ENCODE measurements around the gene PPP1R17. TPM values are rescaled to one million over a fixed set of nuclear protein-coding genes. Genes with fewer than 3 reads are reported as not detected.

PPP1R17 gene
- not detected for total RNA-seq

- no peaks in the 10 kb centered on the region for H3K4me1 Mint-ChIP-seq
- no peaks in the 10 kb centered on the region for H3K9me3 Mint-ChIP-seq
- no peaks in the 10 kb centered on the region for H3K27me3 Mint-ChIP-seq
- no peak within 1 kb of the TSS for H3K27ac Mint-ChIP-seq
- H3K4me3 Mint-ChIP-seq, result no peak within 1 kb of the TSS
- no peaks in the 10 kb centered on the region for H3K36me3 Mint-ChIP-seq
- DNase-seq, result no peak
Measured at GRCh38 chr7:31687024-31687748, at the start of gene PPP1R17. Gene PPP1R17, plus strand, starts transcription at chr7:31687215. Its CDS starts 5,227 bp downstream, at chr7:31692442.

GRCh38 chr7:31640381-31640780, 46.6 kb upstream of the PPP1R17 start:
- Mint-ChIP-seq H3K27ac (no peak overlapping the region), H3K4me3 (no peak overlapping the region), H3K27me3 (no peaks in the 10 kb centered on the region), H3K36me3 (no peaks in the 10 kb centered on the region), H3K4me1 (no peaks in the 10 kb centered on the region), H3K9me3 (no peaks in the 10 kb centered on the region)
- DNase-seq, result no peak

- Mint-ChIP-seq H3K27ac (no peak overlapping the region), H3K27me3 (no peaks in the 10 kb centered on the region)
- no peak for DNase-seq
Measured at GRCh38 chr7:31642681-31643115, 44.3 kb upstream of the PPP1R17 start.

GRCh38 chr7:31646942-31647341, 40.1 kb upstream of the PPP1R17 start:
- no peaks in the 10 kb centered on the region for H3K36me3 Mint-ChIP-seq
- H3K9me3 Mint-ChIP-seq, result no peaks in the 10 kb centered on the region
- H3K27me3 Mint-ChIP-seq, result no peaks in the 10 kb centered on the region
- H3K4me3 Mint-ChIP-seq, result no peak overlapping the region
- no peak for DNase-seq
- no peak overlapping the region for H3K27ac Mint-ChIP-seq
- no peaks in the 10 kb centered on the region for H3K4me1 Mint-ChIP-seq

More at GRCh38 chr7:31642681-31643115, 44.3 kb upstream of the PPP1R17 start:
- no peaks in the 10 kb centered on the region for H3K9me3 Mint-ChIP-seq
- H3K4me1 Mint-ChIP-seq, result no peaks in the 10 kb centered on the region
- no peaks in the 10 kb centered on the region for H3K36me3 Mint-ChIP-seq
- no peak overlapping the region for H3K4me3 Mint-ChIP-seq

GRCh38 chr7:31647511-31647910, 39.5 kb upstream of the PPP1R17 start:
- Mint-ChIP-seq H3K4me1 (no peaks in the 10 kb centered on the region), H3K36me3 (no peaks in the 10 kb centered on the region), H3K4me3 (no peak overlapping the region), H3K27me3 (no peaks in the 10 kb centered on the region), H3K9me3 (no peaks in the 10 kb centered on the region), H3K27ac (no peak overlapping the region)
- no peak for DNase-seq

GRCh38 chr7:31648288-31648687, 38.7 kb upstream of the PPP1R17 start:
- Mint-ChIP-seq H3K27ac (no peak overlapping the region), H3K9me3 (no peaks in the 10 kb centered on the region), H3K4me3 (no peak overlapping the region), H3K27me3 (no peaks in the 10 kb centered on the region), H3K36me3 (no peaks in the 10 kb centered on the region), H3K4me1 (no peaks in the 10 kb centered on the region)
- no peak for DNase-seq

GRCh38 chr7:31648880-31649279, 38.1 kb upstream of the PPP1R17 start:
- Mint-ChIP-seq H3K36me3 (no peaks in the 10 kb centered on the region), H3K9me3 (no peaks in the 10 kb centered on the region), H3K4me1 (no peaks in the 10 kb centered on the region), H3K27ac (no peak overlapping the region), H3K27me3 (no peaks in the 10 kb centered on the region), H3K4me3 (no peak overlapping the region)
- no peak for DNase-seq

GRCh38 chr7:31651234-31652062, 35.6 kb upstream of the PPP1R17 start:
- no peaks in the 10 kb centered on the region for H3K4me1 Mint-ChIP-seq
- H3K27me3 Mint-ChIP-seq, result no peaks in the 10 kb centered on the region
- H3K27ac Mint-ChIP-seq, result no peak overlapping the region
- H3K4me3 Mint-ChIP-seq, result no peak overlapping the region
- DNase-seq, result no peak
- no peaks in the 10 kb centered on the region for H3K9me3 Mint-ChIP-seq
- no peaks in the 10 kb centered on the region for H3K36me3 Mint-ChIP-seq

- no peak for DNase-seq
- Mint-ChIP-seq H3K27ac (no peak overlapping the region), H3K9me3 (no peaks in the 10 kb centered on the region), H3K4me1 (no peaks in the 10 kb centered on the region), H3K27me3 (no peaks in the 10 kb centered on the region), H3K4me3 (no peak overlapping the region), H3K36me3 (no peaks in the 10 kb centered on the region)
Measured at GRCh38 chr7:31652063-31652326, 35.0 kb upstream of the PPP1R17 start.

GRCh38 chr7:31663072-31663471, 23.9 kb upstream of the PPP1R17 start:
- DNase-seq, result no peak
- H3K27ac Mint-ChIP-seq, result no peak overlapping the region
- H3K36me3 Mint-ChIP-seq, result no peaks in the 10 kb centered on the region
- H3K27me3 Mint-ChIP-seq, result no peaks in the 10 kb centered on the region
- H3K9me3 Mint-ChIP-seq, result peaks cover 2% of the 10 kb centered on the region
- H3K4me1 Mint-ChIP-seq, result no peaks in the 10 kb centered on the region
- no peak overlapping the region for H3K4me3 Mint-ChIP-seq

GRCh38 chr7:31664890-31665289, 22.1 kb upstream of the PPP1R17 start:
- H3K4me1 Mint-ChIP-seq, result no peaks in the 10 kb centered on the region
- no peak for DNase-seq
- peaks cover 2% of the 10 kb centered on the region for H3K9me3 Mint-ChIP-seq
- no peaks in the 10 kb centered on the region for H3K36me3 Mint-ChIP-seq
- H3K27me3 Mint-ChIP-seq, result no peaks in the 10 kb centered on the region
- no peak overlapping the region for H3K4me3 Mint-ChIP-seq
- no peak overlapping the region for H3K27ac Mint-ChIP-seq

GRCh38 chr7:31665546-31665945, 21.5 kb upstream of the PPP1R17 start:
- H3K36me3 Mint-ChIP-seq, result no peaks in the 10 kb centered on the region

GRCh38 chr7:31669461-31669860, 17.6 kb upstream of the PPP1R17 start:
- Mint-ChIP-seq H3K4me3 (no peak overlapping the region), H3K4me1 (no peaks in the 10 kb centered on the region)

More at GRCh38 chr7:31665546-31665945, 21.5 kb upstream of the PPP1R17 start:
- Mint-ChIP-seq H3K9me3 (peaks cover 2% of the 10 kb centered on the region), H3K4me1 (no peaks in the 10 kb centered on the region), H3K27me3 (no peaks in the 10 kb centered on the region), H3K4me3 (no peak overlapping the region), H3K27ac (no peak overlapping the region)
- DNase-seq, result no peak

GRCh38 chr7:31679574-31680305, 7.3 kb upstream of the PPP1R17 start:
- no peaks in the 10 kb centered on the region for H3K36me3 Mint-ChIP-seq
- no peaks in the 10 kb centered on the region for H3K27me3 Mint-ChIP-seq
- H3K9me3 Mint-ChIP-seq, result no peaks in the 10 kb centered on the region
- no peak overlapping the region for H3K4me3 Mint-ChIP-seq
- no peak overlapping the region for H3K27ac Mint-ChIP-seq
- no peak for DNase-seq
- H3K4me1 Mint-ChIP-seq, result no peaks in the 10 kb centered on the region

More at GRCh38 chr7:31669461-31669860, 17.6 kb upstream of the PPP1R17 start:
- no peak for DNase-seq
- Mint-ChIP-seq H3K36me3 (no peaks in the 10 kb centered on the region), H3K27ac (no peak overlapping the region), H3K27me3 (no peaks in the 10 kb centered on the region), H3K9me3 (no peaks in the 10 kb centered on the region)

- H3K4me3 Mint-ChIP-seq, result no peak overlapping the region
Measured at GRCh38 chr7:31683445-31684225, 3.4 kb upstream of the PPP1R17 start.

More at GRCh38 chr7:31683445-31684225, 3.4 kb upstream of the PPP1R17 start:
- H3K36me3 Mint-ChIP-seq, result no peaks in the 10 kb centered on the region
- DNase-seq, result no peak
- H3K27me3 Mint-ChIP-seq, result no peaks in the 10 kb centered on the region
- H3K27ac Mint-ChIP-seq, result no peak overlapping the region
- no peaks in the 10 kb centered on the region for H3K4me1 Mint-ChIP-seq
- no peaks in the 10 kb centered on the region for H3K9me3 Mint-ChIP-seq
